Breast epithelium (tissue), 3 donors: ENCODE data around the gene HIVEP3.

Experiments used
- CTCF ChIP-seq, 3 donors: fragments of 450-650 bp; IDR thresholded peaks; one replicate each; pipeline ENCODE4 v1.5.1; 2016 to 2017; ENCODE audit warnings: antibody characterized with exemption in 3 of 3, mild to moderate bottlenecking in 3 of 3, moderate library complexity in 3 of 3
- POLR2A ChIP-seq: fragments of 450-650 bp; IDR thresholded peaks from one replicate; pipeline ENCODE4 v1.6.1; 2016; ENCODE audit warnings: antibody characterized with exemption, mild to moderate bottlenecking, moderate library complexity

DNA sequence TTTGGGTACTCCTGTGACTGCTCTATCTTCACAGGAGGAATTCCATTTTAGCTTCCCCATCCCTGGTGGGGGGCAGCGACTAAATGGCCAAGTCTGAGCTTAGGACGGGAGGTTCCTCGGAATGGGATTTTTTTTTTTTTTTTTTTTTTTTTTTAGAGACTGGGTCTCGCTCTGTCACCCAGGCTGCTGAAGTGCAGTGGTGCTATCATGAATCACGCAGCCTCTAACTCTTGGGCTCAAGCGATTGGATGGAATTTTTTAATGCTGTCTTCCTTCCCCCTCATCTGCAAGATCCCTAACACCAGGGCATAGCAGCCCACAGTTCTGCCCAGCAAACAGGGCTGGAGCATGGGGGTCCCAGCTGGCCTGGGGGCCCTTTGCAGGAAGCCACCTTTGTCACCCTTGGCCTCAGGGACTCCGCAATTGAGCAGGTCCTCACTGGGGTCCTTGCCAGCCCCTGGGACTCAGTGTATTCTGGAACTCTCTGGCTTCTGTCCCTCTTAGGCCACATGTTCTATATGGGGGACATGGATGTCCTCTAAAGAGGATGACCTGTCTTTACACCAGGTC is 421.2 kb downstream of the HIVEP3 start:
- TF ChIP-seq POLR2A (no peak), CTCF (IDR thresholded peaks at IDR 0.05) (no peak)
